Measurements from ENCODE around the gene MTIF3. TPM values are rescaled to one million over a fixed set of nuclear protein-coding genes. Genes with fewer than 3 reads are reported as not detected.

The MTIF3 gene, protein sequence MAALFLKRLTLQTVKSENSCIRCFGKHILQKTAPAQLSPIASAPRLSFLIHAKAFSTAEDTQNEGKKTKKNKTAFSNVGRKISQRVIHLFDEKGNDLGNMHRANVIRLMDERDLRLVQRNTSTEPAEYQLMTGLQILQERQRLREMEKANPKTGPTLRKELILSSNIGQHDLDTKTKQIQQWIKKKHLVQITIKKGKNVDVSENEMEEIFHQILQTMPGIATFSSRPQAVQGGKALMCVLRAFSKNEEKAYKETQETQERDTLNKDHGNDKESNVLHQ
- polyA plus RNA-seq (ENCODE audit: insufficient read length in 12 of 12): 10 to 100 TPM in 11 of 12 donors, not detected in 1; 50.4 to 96.3 (median 68.0) TPM
- long read RNA-seq, donor 1, transcript MTIF3-203 (3 exons, 889 nt): minor isoform, 6 of 194 reads
- long read RNA-seq, donor 1, transcript MTIF3-202 (5 exons, 1,005 nt): major isoform, 8 of 194 reads
- long read RNA-seq, donor 1, partial matches to known transcripts: 167 of 194 reads
- long read RNA-seq, donor 1, other reads (novel, unspliced or antisense): 7 of 194 reads
- long read RNA-seq, donor 2, transcript MTIF3-203 (3 exons, 889 nt): minor isoform, 9 of 365 reads
- long read RNA-seq, donor 2, transcript MTIF3-202 (5 exons, 1,005 nt): major isoform, 25 of 365 reads
- long read RNA-seq, donor 2, partial matches to known transcripts: 327 of 365 reads
- long read RNA-seq, donor 2, other reads (novel, unspliced or antisense): 0 of 365 reads
- long read RNA-seq, donor 3, partial matches to known transcripts: 52 of 106 reads
- long read RNA-seq, donor 3, other reads (novel, unspliced or antisense): 47 of 106 reads
- long read RNA-seq, donor 4, transcript MTIF3-202 (5 exons, 1,005 nt): major isoform, 6 of 9 reads
- long read RNA-seq, donor 4, partial matches to known transcripts: 0 of 9 reads
- long read RNA-seq, donor 4, other reads (novel, unspliced or antisense): 0 of 9 reads
- long read RNA-seq, donor 5, transcript MTIF3-202 (5 exons, 1,005 nt): major isoform, 14 of 495 reads
- long read RNA-seq, donor 5, partial matches to known transcripts: 437 of 495 reads
- long read RNA-seq, donor 5, other reads (novel, unspliced or antisense): 42 of 495 reads
- long read RNA-seq, donor 6, partial matches to known transcripts: 7 of 14 reads
- long read RNA-seq, donor 6, other reads (novel, unspliced or antisense): 0 of 14 reads
- long read RNA-seq, donor 7, transcript MTIF3-202 (5 exons, 1,005 nt): major isoform, 6 of 12 reads
- long read RNA-seq, donor 7, transcript MTIF3-203 (3 exons, 889 nt): minor isoform, 5 of 12 reads
- long read RNA-seq, donor 7, partial matches to known transcripts: 0 of 12 reads
- long read RNA-seq, donor 7, other reads (novel, unspliced or antisense): 0 of 12 reads
- long read RNA-seq, donor 8, transcript MTIF3-202 (5 exons, 1,005 nt): major isoform, 9 of 305 reads
- long read RNA-seq, donor 8, transcript MTIF3-203 (3 exons, 889 nt): minor isoform, 8 of 305 reads
- long read RNA-seq, donor 8, partial matches to known transcripts: 128 of 305 reads
- long read RNA-seq, donor 8, other reads (novel, unspliced or antisense): 156 of 305 reads
- long read RNA-seq, donor 9, transcript MTIF3-202 (5 exons, 1,005 nt): major isoform, 7 of 127 reads
- long read RNA-seq, donor 9, partial matches to known transcripts: 119 of 127 reads
- long read RNA-seq, donor 9, other reads (novel, unspliced or antisense): 0 of 127 reads
- long read RNA-seq, donor 10, transcript MTIF3-202 (5 exons, 1,005 nt): major isoform, 8 of 15 reads
- long read RNA-seq, donor 10, partial matches to known transcripts: 0 of 15 reads
- long read RNA-seq, donor 10, other reads (novel, unspliced or antisense): 0 of 15 reads
- long read RNA-seq, donor 11, transcript MTIF3-202 (5 exons, 1,005 nt): major isoform, 7 of 11 reads
- long read RNA-seq, donor 11, partial matches to known transcripts: 0 of 11 reads
- long read RNA-seq, donor 11, other reads (novel, unspliced or antisense): 0 of 11 reads

- peak; percentile 94 for DNase-seq
Observed at GRCh38 chr13:27449936-27450828, at the start of gene MTIF3. Gene MTIF3, minus strand, starts transcription at chr13:27450564. Its CDS starts 10,116 bp downstream, at chr13:27440448.

GRCh38 chr13:27497563-27498230 is 47.3 kb upstream of the MTIF3 start:
- DNase-seq: peak; percentile 30

- no peak for DNase-seq
Observed at GRCh38 chr13:27496536-27497273, 46.3 kb upstream of the MTIF3 start.

GRCh38 chr13:27496006-27496405 is 45.6 kb upstream of the MTIF3 start:
- DNase-seq: no peak

DNA sequence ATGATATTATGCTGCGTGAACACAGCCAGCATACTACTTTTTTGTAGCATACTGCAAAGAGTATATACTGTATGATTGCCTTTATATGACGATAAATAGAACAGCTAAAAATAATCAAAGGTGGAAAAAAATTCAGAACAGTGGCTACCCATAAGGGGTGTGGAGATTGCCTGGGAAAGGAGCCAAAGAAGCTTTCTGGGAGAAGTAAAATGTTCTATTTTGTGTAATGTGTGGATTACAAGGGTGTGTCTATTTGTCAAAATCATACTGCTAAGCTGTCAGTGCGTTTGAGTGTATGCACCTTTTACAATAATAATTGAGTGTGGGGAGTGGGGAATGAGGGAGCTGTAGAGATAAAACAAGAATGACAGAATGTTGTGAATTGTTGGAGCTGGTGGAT is 45.2 kb upstream of the MTIF3 start:
- DNase-seq: no peak

DNA sequence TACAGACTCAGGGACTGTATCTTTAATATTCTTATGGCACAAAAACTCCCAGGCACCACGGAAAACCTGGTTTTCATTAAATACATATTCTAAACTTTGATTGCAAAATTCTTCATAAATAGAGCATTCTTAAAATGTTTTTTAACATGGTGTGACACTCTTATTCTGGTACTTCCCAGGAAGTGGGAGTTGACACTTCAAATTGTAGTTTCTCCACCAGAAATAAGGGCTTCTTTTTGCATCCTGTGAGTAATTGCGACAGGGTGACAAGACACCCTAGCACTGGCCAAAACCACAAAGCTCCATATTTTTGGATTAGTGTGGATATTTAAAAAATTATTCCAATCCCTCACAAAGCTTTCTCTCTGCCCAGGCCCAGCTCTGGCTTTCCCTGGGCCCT is 43.6 kb upstream of the MTIF3 start:
- DNase-seq: no peak

DNA sequence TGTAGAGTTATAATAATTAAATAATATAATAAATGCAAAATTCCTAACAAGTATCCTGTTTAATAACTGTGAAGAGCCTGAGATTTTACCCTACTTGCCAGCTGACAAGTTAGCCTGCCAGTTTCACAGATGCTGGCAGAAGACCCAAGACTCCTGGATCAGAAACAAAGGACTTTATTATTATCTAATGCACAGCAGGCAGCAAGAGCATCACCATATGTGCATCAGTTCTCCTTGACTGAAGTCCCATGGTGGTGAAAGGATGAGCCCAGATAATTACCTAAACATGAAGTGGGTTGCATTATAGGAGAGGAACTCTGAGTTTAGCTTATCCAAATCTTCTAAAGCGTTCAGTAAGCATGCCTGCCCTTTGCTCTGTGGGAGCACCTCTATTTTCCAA is 39.1 kb upstream of the MTIF3 start:
- no peak for DNase-seq

DNA sequence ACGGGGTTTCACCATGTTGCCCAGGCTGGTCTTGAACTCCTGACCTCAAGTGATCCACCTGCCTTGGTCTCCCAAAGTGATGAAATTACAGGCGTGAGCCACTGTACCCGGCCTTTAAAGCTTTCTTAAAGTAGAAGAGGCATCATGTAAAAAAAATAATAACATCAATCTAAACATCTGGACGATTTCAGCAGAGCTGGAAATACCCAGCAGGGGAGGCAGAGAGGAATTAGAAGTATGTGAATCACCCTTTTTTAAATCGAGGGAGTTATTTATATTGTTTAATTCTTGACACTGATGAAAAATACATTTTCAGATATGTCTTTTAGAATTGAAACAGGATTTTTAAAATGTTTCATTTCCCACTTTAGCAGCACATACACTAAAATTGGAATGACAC is 37.4 kb upstream of the MTIF3 start:
- no peak for DNase-seq

DNA sequence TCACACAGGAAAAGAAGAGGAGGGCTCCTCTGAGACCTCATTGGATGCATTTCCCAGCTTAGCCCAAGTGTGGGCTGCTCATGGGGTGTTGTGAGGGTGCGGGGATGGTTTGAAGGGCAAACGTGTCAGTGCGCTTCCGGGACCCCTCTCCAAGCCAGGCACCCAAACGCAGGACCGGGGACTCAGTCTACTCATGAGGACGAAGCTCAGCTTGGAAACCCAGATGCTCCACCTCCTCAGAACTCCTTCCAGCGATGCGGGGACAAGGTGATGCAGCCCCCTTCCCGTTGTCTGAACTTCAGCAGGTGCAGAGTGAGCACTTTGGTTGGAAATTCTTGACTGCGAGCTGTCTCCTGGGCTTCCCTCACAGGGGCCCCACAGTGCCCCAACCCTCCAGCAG is 33.1 kb upstream of the MTIF3 start:
- DNase-seq: no peak

DNA sequence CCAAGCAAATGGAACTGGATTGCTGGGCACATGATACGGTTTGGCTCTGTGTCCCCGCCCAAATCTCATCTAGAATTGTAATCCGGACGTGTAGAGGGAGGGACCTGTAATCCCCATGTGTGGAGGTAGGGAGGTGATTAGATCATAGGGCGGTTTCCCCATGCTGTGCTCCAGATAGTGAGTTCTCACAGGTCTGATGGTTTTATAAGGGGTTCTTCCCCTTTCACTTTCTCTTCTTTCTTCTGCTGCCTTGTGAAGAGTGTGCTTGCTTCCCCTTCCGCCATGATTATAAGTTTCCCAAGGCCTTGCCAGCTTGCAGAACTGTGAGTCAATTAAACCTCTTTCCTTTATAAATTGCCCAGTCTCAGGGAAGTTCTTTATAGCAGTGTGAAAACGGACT is 32.6 kb upstream of the MTIF3 start:
- no peak for DNase-seq

GRCh38 chr13:27481766-27482165 is 31.4 kb upstream of the MTIF3 start:
- DNase-seq: no peak

DNA sequence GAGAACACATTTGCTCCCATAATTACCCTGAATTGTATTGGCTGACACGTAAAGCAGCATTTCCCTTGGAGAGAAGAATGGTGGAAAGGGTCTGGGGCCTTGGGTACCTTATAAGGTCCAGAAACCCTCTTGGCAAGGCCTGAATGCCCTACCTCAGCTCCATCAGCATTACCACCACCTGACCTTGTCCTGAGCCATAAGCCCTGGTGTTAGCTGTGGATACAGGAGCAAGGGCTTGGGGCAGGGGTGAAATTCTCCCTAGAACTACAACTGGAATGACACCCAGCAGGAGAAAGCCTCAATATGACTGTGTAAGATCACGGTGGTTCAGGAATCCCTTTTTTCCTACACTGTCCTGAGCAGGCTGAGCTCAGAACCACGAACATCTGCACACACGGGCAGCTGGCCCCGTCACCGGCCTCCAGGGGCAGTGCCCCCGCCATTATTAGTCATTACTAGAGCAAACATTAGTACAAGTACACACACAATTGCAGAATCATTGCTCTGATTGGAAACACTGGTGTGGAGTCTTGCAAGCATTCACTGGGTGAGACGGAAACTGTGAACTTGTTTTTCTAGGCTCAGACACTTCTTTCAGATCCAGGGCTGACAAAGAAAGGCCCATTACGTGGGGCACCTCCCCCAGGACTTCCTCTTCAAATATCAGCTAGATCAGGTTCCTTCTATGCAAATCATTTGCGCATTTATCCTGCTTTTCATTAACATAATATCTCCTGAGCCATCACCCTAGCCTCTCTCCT is 26.8 kb upstream of the MTIF3 start:
- DNase-seq: no peak

DNA sequence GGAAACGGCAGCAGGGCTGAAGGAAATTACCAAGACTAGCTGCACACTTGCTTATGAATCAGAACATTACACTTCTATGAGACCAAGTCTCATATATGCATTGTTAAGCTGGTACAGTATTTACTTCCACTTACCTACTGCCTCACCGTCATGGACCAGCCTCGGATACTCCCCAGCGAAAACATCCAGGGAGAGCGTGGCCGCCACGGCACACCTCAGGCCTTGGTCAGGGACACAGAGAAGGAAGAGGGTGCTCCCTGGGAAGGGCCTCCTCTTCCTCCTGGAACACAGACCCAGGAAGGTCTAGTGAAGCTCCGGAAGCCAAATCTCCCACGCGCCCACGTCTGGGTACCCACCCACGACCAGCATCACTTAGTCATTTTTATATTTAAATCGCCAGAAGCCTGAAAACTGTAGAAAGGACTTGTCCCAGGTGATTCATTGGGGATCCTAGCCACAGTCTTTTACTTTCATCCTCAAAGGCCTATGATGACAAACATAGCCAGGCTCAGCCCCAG is 24.4 kb upstream of the MTIF3 start:
- DNase-seq: no peak

DNA sequence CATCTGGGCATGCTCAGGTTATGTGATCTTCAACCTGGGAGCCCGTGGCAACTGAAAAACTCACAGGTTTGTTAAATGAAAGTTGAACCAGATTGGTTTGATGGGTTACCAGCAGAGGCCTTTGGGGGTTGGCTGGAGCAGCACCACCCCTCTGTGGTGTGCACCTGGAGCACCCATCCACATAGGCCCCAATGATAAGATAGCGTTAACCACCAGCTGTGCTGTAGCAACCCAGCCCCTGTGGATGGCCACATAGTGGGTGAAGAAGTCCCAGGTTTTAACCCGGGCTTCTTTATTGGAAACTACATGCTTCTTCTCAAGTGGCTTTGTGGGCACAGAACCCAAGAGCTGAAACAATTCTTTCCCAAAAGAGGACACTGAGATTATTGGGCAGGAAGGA is 22.6 kb upstream of the MTIF3 start:
- no peak for DNase-seq

DNA sequence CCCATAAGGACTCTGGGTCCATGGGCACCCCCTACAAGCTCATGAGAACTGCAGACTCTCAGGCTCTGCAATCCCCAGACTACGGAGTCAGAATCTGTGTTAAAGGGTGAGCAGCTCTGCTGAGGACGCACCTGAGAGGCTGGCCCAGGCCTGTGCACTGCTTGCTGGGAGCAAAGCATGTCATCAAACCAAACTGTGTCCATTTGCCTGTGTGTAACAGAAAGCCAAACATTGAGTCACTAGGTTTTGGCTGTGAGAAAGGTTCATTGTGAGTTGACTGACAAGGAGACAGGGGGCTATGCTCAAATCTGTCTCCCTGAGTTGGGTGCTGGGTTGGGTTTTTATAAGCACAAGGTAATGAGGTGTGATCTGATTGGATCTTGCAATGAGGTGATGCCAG is 22.1 kb upstream of the MTIF3 start:
- no peak for DNase-seq

DNA sequence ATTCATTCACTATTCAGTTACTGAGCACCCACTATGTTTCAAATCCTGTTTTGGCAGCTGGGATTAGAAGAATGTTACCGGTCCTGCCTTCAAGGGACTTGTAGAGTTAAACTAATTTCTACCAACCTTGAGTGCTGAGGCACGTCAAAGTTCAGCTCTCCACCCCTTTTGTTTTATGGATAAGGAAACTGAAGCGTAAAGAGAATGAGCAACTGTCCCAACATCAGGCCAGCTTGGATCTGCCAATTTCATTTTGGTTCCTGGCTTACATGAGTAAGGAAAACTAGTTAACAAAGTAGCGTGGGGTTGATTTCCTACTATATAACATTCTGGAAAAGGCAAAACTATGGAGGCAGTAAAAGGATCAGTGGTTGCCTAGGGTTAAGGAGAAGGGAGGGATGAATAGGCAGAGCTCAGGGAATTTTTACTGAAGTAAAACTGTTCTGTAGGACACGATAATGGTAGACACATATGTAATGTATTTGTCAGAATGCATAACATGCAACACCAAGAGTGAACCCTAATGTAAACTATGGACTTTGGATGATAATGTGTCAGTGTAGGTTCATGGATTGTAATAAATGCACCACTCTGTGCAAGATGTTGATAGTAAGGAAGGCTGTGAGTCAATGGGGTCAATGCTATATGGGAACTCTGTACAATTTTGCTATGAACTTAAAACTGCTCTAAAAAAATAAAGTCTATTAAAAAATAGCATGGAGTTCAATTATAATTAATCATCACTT is 19.9 kb upstream of the MTIF3 start:
- no peak for DNase-seq
